K562 (cell line): Measurements from ENCODE around the gene ATXN2L. TPM values are rescaled to one million over a fixed set of nuclear protein-coding genes. Genes with fewer than 3 reads are reported as not detected.
A peak's percentile ranks its signal among the peaks of the same experiment; 100 is the strongest.

ENCODE experiments used
- CBFA2T2 ChIP-seq: fragments of 450-650 bp; conservative IDR thresholded peaks from 2 replicates; pipeline ENCODE4 v1.6.1; 2017; ENCODE audit warnings: mild to moderate bottlenecking
- CBX3 ChIP-seq, 2 experiments: IDR thresholded peaks; 1 replicate in 1 of 2; 2 replicates in 1 of 2; pipeline ENCODE4 v1.6.1; 2012; ENCODE audit warnings: inconsistent platforms in 2 of 2, low read length in 2 of 2, borderline replicate concordance in 1 of 2, control low read depth in 1 of 2
- CEBPG ChIP-seq, 3 experiments: fragments of 200-800 bp in 1 of 3; sonication (Bioruptor generic) in 1 of 3; sonication (generic) in 1 of 3; formaldehyde crosslinking in 1 of 3; IDR thresholded peaks in 2 of 3; conservative IDR thresholded peaks in 1 of 3; 2 replicates each; pipeline versions ENCODE4 v1.6.1 to v1.8.0; 2016 to 2022; ENCODE audit warnings: missing compliant biosample characterization in 2 of 3, missing genetic modification characterization in 2 of 3, mild to moderate bottlenecking in 1 of 3, missing genetic modification reagents in 1 of 3
- GABPB1 ChIP-seq: sonication (generic); formaldehyde crosslinking; IDR thresholded peaks from 2 replicates; pipeline ENCODE4 v1.8.0; 2022; ENCODE audit warnings: mild to moderate bottlenecking, missing genetic modification reagents
- MLX ChIP-seq, 2 experiments: fragments of 450-650 bp in 1 of 2; sonication (generic) in 1 of 2; formaldehyde crosslinking; conservative IDR thresholded peaks; 2 replicates each; pipeline versions ENCODE4 v1.4.0 to v1.8.1; 2020 to 2022; ENCODE audit warnings: mild to moderate bottlenecking in 1 of 2, missing genetic modification reagents in 1 of 2
- NCOA6 ChIP-seq: fragments of 450-650 bp; IDR thresholded peaks from 2 replicates; pipeline ENCODE4 v1.6.1; 2017; ENCODE audit warnings: mild to moderate bottlenecking
- NKRF ChIP-seq: fragments of 450-650 bp; IDR thresholded peaks from 2 replicates; pipeline ENCODE4 v1.6.1; 2016; ENCODE audit warnings: borderline replicate concordance
- PATZ1 ChIP-seq: fragments of 250-450 bp; sonication (Bioruptor Pico); IDR thresholded peaks from 2 replicates; pipeline ENCODE4 v1.5.0; 2020; ENCODE audit warnings: mild to moderate bottlenecking, borderline replicate concordance
- XRCC3 ChIP-seq: fragments of 450-650 bp; IDR thresholded peaks from 2 replicates; pipeline ENCODE4 v1.6.1; 2017; ENCODE audit warnings: mild to moderate bottlenecking, moderate library complexity
- ZNF347 ChIP-seq: fragments of 450-650 bp; formaldehyde crosslinking; IDR thresholded peaks from 2 replicates; pipeline ENCODE4 v1.4.0; 2020; ENCODE audit warnings: low read depth, mild to moderate bottlenecking, moderate library complexity
- ZNF407 ChIP-seq: fragments of 450-650 bp; IDR thresholded peaks from 2 replicates; pipeline ENCODE4 v1.6.1; 2016; ENCODE audit warnings: low read depth
- polyA plus RNA-seq, 8 experiments: library from polyadenylated mRNA; depleted of rRNA in 4 of 8; stranded (reverse) in 5 of 8; unstranded in 3 of 8; fragments of >200 nt; fragmentation: Nextera tagmentation in 2 of 8; fragmentation: Illumina TruSeq in 1 of 8; extraction: Ambion mirVana in 2 of 8; extraction: Trizol in 1 of 8; gene quantifications; 2 replicates each; pipeline versions ENCODE4 v1.2.1 to v1.2.3, GENCODE V29; 2011 to 2014; ENCODE audit warnings: inconsistent platforms in 1 of 8, missing spikeins in 1 of 8
- total RNA-seq, 7 experiments: library from RNA; depleted of rRNA in 6 of 7; stranded (reverse); fragments of >200 nt in 6 of 7; fragmentation: Illumina TruSeq in 2 of 7; extraction: Trizol in 2 of 7; gene quantifications; 2 replicates each; pipeline versions ENCODE4 v1.2.1 to v1.2.3, GENCODE V29; 2011 to 2021; ENCODE audit warnings: low replicate concordance in 1 of 7

ATXN2L gene
- total and polyA plus RNA-seq, 9 of the 15 experiments (the other 6 are each of a cell fraction or from before 2014, with no cell fraction given), result 3.8 to 280 (median 37.2) TPM

- TF ChIP-seq PATZ1 (CRISPR knock-in tag) (no peak), CEBPG (CRISPR knock-in tag; IDR thresholded peaks at IDR 0.05) (no peak), CEBPG (tag; conservative IDR thresholded peaks at IDR 0.05 in 1 of 2, IDR thresholded peaks at IDR 0.05 in 1 of 2) (no peak), XRCC3 (no peak), ZNF407 (no peak), NKRF (peak; percentile 88), CBFA2T2 (no peak), NCOA6 (no peak), MLX (CRISPR knock-in tag; conservative IDR thresholded peaks at IDR 0.05) (0 out of 4 replicates have a peak, but pooled peaks of 1 of the 2 experiments have one; percentile 14), ZNF347 (CRISPR knock-in tag) (no peak), GABPB1 (CRISPR knock-in tag) (peak; percentile 99), CBX3 (IDR thresholded peaks at IDR 0.05; ENCODE audit: borderline replicate concordance in 1 of 2, low read length in 2 of 2) (peak in 1 of 2 experiments; percentile 40; a peak in 1 of 3 replicates)
Measured at GRCh38 chr16:28846080-28846932, 23.5 kb downstream of the ATXN2L start, which contains the start of gene TUFM (continued).
